Activated CD8-positive, alpha-beta memory T cell treated with anti-CD3 and anti-CD28 coated beads, Interleukin-2, amount 50 U/mL, for 1 hour (primary cell): ENCODE data around the gene IGFBP2.

ENCODE experiments used
- DNase-seq: peaks from one replicate; pipeline ENCODE4 v3.0.0-alpha.2; 2020; ENCODE audit errors: extremely low read depth

Gene IGFBP2

GRCh38 chr2:216636551-216637450, 3.6 kb downstream of the IGFBP2 start:
- DNase-seq: no peak

GRCh38 chr2:216637472-216637871, 4.3 kb downstream of the IGFBP2 start:
- DNase-seq: no peak

GRCh38 chr2:216643986-216644659, 10.9 kb downstream of the IGFBP2 start:
- no peak for DNase-seq

- DNase-seq: no peak
Observed at GRCh38 chr2:216644842-216645635, 11.8 kb downstream of the IGFBP2 start.

GRCh38 chr2:216645636-216645950, 12.4 kb downstream of the IGFBP2 start:
- no peak for DNase-seq

GRCh38 chr2:216646116-216646515, 12.9 kb downstream of the IGFBP2 start:
- DNase-seq: no peak

GRCh38 chr2:216648105-216648504, 14.9 kb downstream of the IGFBP2 start:
- DNase-seq: no peak

- DNase-seq: no peak
Observed at GRCh38 chr2:216649574-216649973, 16.4 kb downstream of the IGFBP2 start.

- DNase-seq: no peak
Observed at GRCh38 chr2:216650626-216651257, 17.5 kb downstream of the IGFBP2 start.

- DNase-seq: no peak
Observed at GRCh38 chr2:216651351-216651881, 18.2 kb downstream of the IGFBP2 start.

- DNase-seq: no peak
Observed at GRCh38 chr2:216652566-216652965, 19.3 kb downstream of the IGFBP2 start.

- no peak for DNase-seq
Observed at GRCh38 chr2:216653093-216653799, 20.0 kb downstream of the IGFBP2 start.

GRCh38 chr2:216653931-216654365, 20.7 kb downstream of the IGFBP2 start:
- no peak for DNase-seq

GRCh38 chr2:216654528-216655052, 21.4 kb downstream of the IGFBP2 start:
- no peak for DNase-seq

- no peak for DNase-seq
Observed at GRCh38 chr2:216657086-216657855, 24.1 kb downstream of the IGFBP2 start.

- DNase-seq: no peak
Observed at GRCh38 chr2:216657980-216658379, 24.8 kb downstream of the IGFBP2 start.

GRCh38 chr2:216658757-216659156, 25.5 kb downstream of the IGFBP2 start:
- no peak for DNase-seq

- no peak for DNase-seq
Observed at GRCh38 chr2:216659276-216659675, 26.1 kb downstream of the IGFBP2 start.

- no peak for DNase-seq
Observed at GRCh38 chr2:216660496-216660895, 27.3 kb downstream of the IGFBP2 start.

GRCh38 chr2:216661051-216661450, 27.8 kb downstream of the IGFBP2 start:
- DNase-seq: no peak
